HCT116 (cell line): ENCODE measurements around the gene SLC4A11. TPM values are rescaled to one million over a fixed set of nuclear protein-coding genes. Genes with fewer than 3 reads are reported as not detected.

Source experiments
- ATAC-seq: fragments of 200-7000 bp; cut with Tn5 transposase; 2 replicates; pipeline ENCODE4 v1.9.1; 2020; ENCODE audit warnings: mild to moderate bottlenecking, moderate library complexity
- BruUV-seq: library from RNA; stranded (reverse); fragments of 400-500 nt; replicated peaks from 2 replicates; lab custom pipeline; 2021; lab: Mats Ljungman, UMichigan
- CTCF ChIA-PET: fragments of 300-600 bp; sonication (Branson Sonifier 250); formaldehyde crosslinking; loops from one replicate; lab custom pipeline; 2021; ENCODE audit warnings: antibody characterized with exemption; lab: Charles Lee
- POLR2A ChIA-PET: fragments of 300-600, 350-600 bp; sonication (Branson Sonifier 250); formaldehyde crosslinking; loops from one replicate; lab custom pipeline; 2021; ENCODE audit warnings: antibody characterized with exemption; lab: Charles Lee
- RAD21 ChIA-PET, 2 experiments: fragments of 300-600 bp; sonication (Branson Sonifier 250); formaldehyde crosslinking; loops; one replicate each; lab custom pipeline; 2023; ENCODE audit warnings: low total read pairs in 2 of 2; ENCODE audit not compliant: uncharacterized antibody in 2 of 2, unreplicated experiment in 2 of 2, low non-redundant PET in 1 of 2; lab: Charles Lee
- DNase-seq: peaks from one replicate; pipeline ENCODE4 v3.0.0-alpha.2; 2010; ENCODE audit warnings: low read depth, low spot score
- H2AFZ ChIP-seq: fragments of 200-600 bp; shearing (Covaris generic), sonication (generic); 2 replicates; pipeline ENCODE4 v1.6.1; 2017; ENCODE audit warnings: low read depth, mixed run types, mixed read lengths, antibody characterized with exemption, low read length; ENCODE audit not compliant: poor library complexity, severe bottlenecking
- H3K27ac ChIP-seq: 2 replicates; pipeline ENCODE4 v1.5.1; 2012; ENCODE audit warnings: low read depth, low read length
- H3K27me3 ChIP-seq: fragments of 200-600 bp; sonication (generic); 2 replicates; pipeline ENCODE4 v1.6.1; 2016; ENCODE audit warnings: mixed run types, low read length, mixed read lengths; ENCODE audit not compliant: insufficient read depth
- H3K36me3 ChIP-seq, 2 experiments: fragments of 200-500 bp in 1 of 2; fragments of 200-600 bp in 1 of 2; sonication (Bioruptor generic) in 1 of 2; sonication (generic) in 1 of 2; 2 replicates each; pipeline versions ENCODE4 v1.5.1 to v1.6.1; 2014 to 2016; ENCODE audit warnings: low read length in 2 of 2, inconsistent platforms in 1 of 2, mixed read lengths in 1 of 2, mixed run types in 1 of 2; ENCODE audit not compliant: insufficient read depth in 2 of 2, control insufficient read depth in 1 of 2
- H3K4me1 ChIP-seq, 2 experiments: fragments of 200-600 bp in 1 of 2; sonication (generic) in 1 of 2; 2 replicates each; pipeline versions ENCODE4 v1.5.1 to v1.6.1; 2012 to 2017; ENCODE audit warnings: low read length in 2 of 2, inconsistent platforms in 1 of 2, mild to moderate bottlenecking in 1 of 2, mixed read lengths in 1 of 2, mixed run types in 1 of 2, moderate library complexity in 1 of 2; ENCODE audit not compliant: insufficient read depth in 2 of 2, control insufficient read depth in 1 of 2
- H3K4me2 ChIP-seq: fragments of 200-600 bp; sonication (generic); 2 replicates; pipeline ENCODE4 v1.6.1; 2017; ENCODE audit warnings: mixed run types, low read length, mixed read lengths
- H3K4me3 ChIP-seq, 2 experiments: fragments of 200-600 bp in 1 of 2; sonication (generic) in 1 of 2; replicated peaks in 1 of 2; 2 replicates each; pipeline ENCODE4 v1.5.1; 2011 to 2016; ENCODE audit warnings: low read length in 2 of 2, control low read depth in 1 of 2, low read depth in 1 of 2, mild to moderate bottlenecking in 1 of 2, mixed read lengths in 1 of 2, mixed run types in 1 of 2
- H3K79me2 ChIP-seq: fragments of 200-600 bp; sonication (generic); 2 replicates; pipeline ENCODE4 v1.6.1; 2017; ENCODE audit warnings: mild to moderate bottlenecking, mixed run types, low read length, moderate library complexity, mixed read lengths; ENCODE audit not compliant: insufficient read depth
- H3K9ac ChIP-seq: fragments of 200-600 bp; sonication (generic); 2 replicates; pipeline ENCODE4 v1.6.1; 2016; ENCODE audit warnings: low read length, mixed read lengths
- H3K9me2 ChIP-seq: fragments of 200-600 bp; sonication (generic), shearing (Covaris generic); 2 replicates; pipeline ENCODE4 v1.6.1; 2017; ENCODE audit warnings: mixed run types, mild to moderate bottlenecking, moderate library complexity; ENCODE audit not compliant: insufficient read depth
- H3K9me3 ChIP-seq, 2 experiments: fragments of 200-500 bp in 1 of 2; fragments of 200-600 bp in 1 of 2; sonication (Bioruptor generic) in 1 of 2; sonication (generic) in 1 of 2; 2 replicates each; pipeline ENCODE4 v1.6.1; 2014 to 2017; ENCODE audit warnings: low read length in 2 of 2, mixed read lengths in 2 of 2, inconsistent platforms in 1 of 2, low read depth in 1 of 2, mild to moderate bottlenecking in 1 of 2, mixed run types in 1 of 2, moderate library complexity in 1 of 2; ENCODE audit not compliant: control insufficient read depth in 1 of 2, insufficient read depth in 1 of 2
- H4K20me1 ChIP-seq: fragments of 200-600 bp; sonication (generic), shearing (Covaris generic); 2 replicates; pipeline ENCODE4 v1.6.1; 2017; ENCODE audit warnings: mixed run types, mild to moderate bottlenecking, moderate library complexity; ENCODE audit not compliant: insufficient read depth
- ATF3 ChIP-seq: IDR thresholded peaks from 2 replicates; pipeline ENCODE4 v1.6.1; 2012
- CEBPB ChIP-seq: IDR thresholded peaks from 2 replicates; pipeline ENCODE4 v1.6.1; 2012; ENCODE audit warnings: low read depth
- RAD21 ChIP-seq: IDR thresholded peaks from 2 replicates; pipeline ENCODE4 v1.6.1; 2012; ENCODE audit warnings: low read depth, mild to moderate bottlenecking
- REST ChIP-seq: IDR thresholded peaks from 2 replicates; pipeline ENCODE4 v1.6.1; 2012; ENCODE audit warnings: low read depth
- YY1 ChIP-seq: IDR thresholded peaks from 2 replicates; pipeline ENCODE4 v1.6.1; 2011; ENCODE audit warnings: low read length, low read depth, moderate library complexity, mild to moderate bottlenecking; ENCODE audit not compliant: insufficient replicate concordance; ENCODE audit errors: extremely low read depth
- intact Hi-C: fragments of 100-400 bp; cut with micrococcal nuclease; formaldehyde crosslinking; loops from 2 replicates; pipeline ENCODE4 v1.10.0; 2022
- total RNA-seq: library from RNA; stranded (reverse); gene quantifications from one replicate; pipeline ENCODE4 v1.2.1, GENCODE V29; 2021; ENCODE audit not compliant: unreplicated experiment
- TF ChIP-seq, protein P1 (sequence below): IDR thresholded peaks from 2 replicates; pipeline ENCODE4 v1.6.1; 2011; ENCODE audit warnings: mild to moderate bottlenecking, low read length, moderate library complexity; ENCODE audit not compliant: insufficient replicate concordance; ENCODE audit errors: extremely low read depth

The SLC4A11 gene
- total RNA-seq, 1 experiment from 2014 or later, result 22.7 TPM

DNA sequence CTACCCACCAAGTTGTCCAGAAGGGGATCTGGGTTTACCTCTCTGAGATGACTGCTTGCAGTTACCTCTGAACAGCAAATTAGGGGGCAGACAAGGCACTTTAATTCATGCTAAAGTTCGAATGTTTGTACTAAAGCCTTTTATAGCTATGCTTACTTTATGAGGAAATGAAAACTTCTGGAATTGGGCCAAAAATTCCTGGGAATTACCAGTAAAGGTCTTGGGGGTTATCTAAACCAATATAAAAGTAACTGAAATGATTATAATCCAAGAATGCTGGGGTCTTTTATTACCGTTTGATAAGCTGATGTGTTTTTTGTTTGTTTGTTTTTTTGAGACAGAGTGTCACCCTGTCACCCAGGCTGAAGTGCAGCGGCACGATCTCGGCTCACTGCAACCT, 57.7 kb downstream of the SLC4A11 start:
- Histone ChIP-seq H3K9me2 (no peaks in the 10 kb centered on the region), H3K9me3 (no peaks in the 10 kb centered on the region), H3K27me3 (no peaks in the 10 kb centered on the region), H3K27ac (no peak overlapping the region), H2AFZ (no peak overlapping the region), H4K20me1 (no peaks in the 10 kb centered on the region), H3K36me3 (no peaks in the 10 kb centered on the region), H3K9ac (no peak overlapping the region), H3K4me3 (no peak overlapping the region), H3K79me2 (no peaks in the 10 kb centered on the region), H3K4me2 (no peak overlapping the region), H3K4me1 (no peaks in the 10 kb centered on the region)
- ATAC-seq (no peak), DNase-seq (no peak)
- no TSS peak for BruUV-seq
- intact Hi-C loops, result no loop called here
- ChIA-PET RAD21 (no interaction called here), POLR2A (no interaction called here), CTCF (no interaction called here)
- TF ChIP-seq REST (no peak), YY1 (no peak), CEBPB (no peak), RAD21 (no peak), ATF3 (no peak)
- TF ChIP-seq, protein P1, sequence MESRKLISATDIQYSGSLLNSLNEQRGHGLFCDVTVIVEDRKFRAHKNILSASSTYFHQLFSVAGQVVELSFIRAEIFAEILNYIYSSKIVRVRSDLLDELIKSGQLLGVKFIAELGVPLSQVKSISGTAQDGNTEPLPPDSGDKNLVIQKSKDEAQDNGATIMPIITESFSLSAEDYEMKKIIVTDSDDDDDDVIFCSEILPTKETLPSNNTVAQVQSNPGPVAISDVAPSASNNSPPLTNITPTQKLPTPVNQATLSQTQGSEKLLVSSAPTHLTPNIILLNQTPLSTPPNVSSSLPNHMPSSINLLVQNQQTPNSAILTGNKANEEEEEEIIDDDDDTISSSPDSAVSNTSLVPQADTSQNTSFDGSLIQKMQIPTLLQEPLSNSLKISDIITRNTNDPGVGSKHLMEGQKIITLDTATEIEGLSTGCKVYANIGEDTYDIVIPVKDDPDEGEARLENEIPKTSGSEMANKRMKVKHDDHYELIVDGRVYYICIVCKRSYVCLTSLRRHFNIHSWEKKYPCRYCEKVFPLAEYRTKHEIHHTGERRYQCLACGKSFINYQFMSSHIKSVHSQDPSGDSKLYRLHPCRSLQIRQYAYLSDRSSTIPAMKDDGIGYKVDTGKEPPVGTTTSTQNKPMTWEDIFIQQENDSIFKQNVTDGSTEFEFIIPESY, result no peak
